NCI-H2171 treated with DMSO at 0.1 percent for 48 hours (cell line): ENCODE measurements around the gene KCNH1.

Experiments
- DNase-seq: peaks from one replicate; lab custom pipeline; 2025; lab: John Stamatoyannopoulos, UW

The KCNH1 gene

DNA sequence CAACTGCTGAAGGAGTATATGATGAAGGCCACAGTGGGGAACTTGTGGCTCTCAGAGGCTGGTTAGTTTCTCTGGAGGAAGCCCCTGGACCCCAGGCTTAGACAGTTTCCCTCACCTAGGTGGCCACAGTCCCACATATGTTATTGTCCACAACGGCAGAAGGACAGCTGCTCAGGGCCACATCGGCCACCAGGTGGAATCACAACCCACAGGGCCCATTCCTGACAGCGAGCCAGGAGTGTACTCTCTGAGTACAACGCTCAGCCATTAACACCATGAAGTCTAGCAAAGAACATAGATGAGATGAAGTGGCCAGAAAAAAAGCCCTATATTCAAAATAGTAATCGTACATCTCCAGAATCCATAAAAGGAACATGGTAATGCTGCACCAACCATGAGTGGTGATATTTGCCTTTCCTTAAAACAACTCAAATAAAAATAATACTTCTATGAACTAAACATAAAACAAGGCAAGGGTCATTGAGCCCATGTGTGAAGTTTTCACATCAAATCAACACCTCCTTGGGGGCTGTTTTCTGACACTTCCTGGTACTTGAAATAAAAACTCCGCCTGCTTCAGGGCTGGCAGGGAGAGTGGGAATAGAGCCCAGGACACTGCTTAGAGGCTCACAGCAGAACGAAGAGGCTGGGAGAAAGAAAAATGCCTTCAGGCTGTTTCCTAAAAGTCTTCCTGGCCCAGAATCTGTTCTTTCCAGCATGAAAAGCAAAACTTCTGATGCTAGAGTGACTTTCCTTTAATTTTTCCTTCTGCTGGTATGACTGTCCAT, 421.9 kb downstream of the KCNH1 start:
- DNase-seq = no peak

DNA sequence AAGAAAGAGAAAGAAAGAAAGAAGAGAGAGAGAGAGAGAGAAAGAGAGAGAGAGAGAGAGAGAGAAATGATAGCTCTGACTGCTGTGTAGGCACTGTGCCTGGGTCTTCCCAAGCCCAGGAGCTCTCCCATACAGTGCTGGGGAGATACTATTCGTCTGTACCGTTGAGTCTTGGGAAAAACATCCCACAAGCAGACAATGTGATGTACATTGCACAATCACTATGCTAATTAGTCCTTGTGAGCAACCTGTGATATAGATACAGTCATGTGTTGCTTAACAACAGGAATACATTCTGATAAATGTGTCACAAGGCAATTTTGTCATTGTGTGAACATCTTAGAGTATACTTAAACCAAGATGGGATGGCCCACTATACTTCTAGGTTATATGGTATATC, 424.2 kb downstream of the KCNH1 start:
- no peak for DNase-seq

DNA sequence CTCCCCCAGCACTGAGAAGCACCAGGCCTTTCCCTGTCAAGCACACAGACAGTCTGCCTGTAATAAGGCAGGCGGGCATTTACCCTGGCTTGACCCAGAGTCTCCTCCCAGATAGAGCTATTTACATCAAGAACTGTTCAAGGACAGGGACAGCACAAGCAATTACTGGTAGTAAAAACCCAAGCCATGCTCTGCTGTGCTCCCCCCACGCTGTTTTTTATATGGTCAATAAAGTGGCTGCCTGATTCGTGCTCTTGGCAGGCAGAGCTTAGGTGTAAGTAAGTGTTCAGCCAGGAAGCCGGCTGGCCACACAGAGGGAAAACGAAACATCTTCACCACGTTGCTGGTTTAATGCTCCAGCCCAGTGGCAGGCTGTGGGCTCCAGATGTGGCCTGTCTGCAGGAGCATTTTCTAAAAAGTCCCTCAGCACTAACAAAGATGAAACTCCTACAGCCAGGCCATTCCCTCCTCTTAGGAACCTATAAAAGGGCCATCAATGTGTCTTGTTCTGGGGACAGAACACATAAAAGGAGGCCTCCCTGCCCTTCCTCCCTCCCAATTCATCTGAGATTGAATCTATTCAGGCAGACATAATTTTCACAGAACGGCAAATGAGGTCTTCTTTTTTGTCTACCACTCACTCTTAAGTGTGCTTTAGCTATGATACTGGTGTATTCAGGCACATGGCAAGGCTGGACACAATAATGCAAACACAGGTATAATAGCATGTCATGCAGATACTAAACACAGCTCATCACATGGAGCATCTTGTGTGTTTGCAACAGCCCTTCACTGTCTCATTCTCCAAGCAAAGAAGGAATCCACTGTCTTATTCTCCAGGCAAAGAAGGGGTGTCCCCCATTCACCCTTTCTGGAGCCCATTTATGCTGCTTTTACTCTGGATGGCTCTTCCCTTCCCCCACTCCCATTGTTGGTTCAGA, 426.4 kb downstream of the KCNH1 start:
- DNase-seq = no peak

DNA sequence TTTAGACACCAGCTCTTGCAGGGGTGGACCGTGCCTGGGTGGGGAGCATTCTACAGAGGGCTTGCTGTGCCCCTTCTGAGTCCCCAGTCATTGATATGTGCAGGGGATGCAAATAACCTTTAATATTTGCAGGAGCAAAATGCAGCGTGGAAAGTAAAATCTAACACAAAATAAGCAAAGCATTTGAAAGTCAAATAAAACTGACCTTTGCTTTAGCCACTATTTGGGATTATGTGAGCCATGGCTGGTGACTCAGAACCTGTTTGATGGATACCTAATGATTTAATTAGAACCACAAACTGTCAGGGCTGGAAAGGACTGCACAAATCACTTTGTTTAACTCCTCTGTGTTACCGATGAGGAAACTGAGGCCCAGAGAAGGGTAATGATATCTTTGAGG, 427.7 kb downstream of the KCNH1 start:
- no peak for DNase-seq

DNA sequence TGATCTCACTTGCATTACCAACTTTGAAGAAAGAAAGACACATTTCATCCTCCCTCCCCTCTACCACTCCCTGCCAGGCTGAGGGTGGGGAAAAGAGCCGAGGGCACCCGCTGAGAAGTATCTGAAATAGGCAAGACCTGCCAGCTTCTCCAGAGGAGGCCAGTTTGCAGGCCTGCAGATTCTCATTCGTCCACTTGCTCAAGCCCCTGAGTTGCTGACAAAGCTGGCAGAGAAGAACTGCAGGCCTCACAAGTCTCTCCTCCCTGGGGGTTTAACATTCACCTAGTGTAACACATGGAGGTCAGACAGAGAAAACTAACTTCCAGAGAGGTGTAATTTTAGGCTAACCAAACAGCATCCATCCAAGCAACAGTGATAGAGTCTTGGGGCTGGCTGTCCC, 428.9 kb downstream of the KCNH1 start:
- DNase-seq = no peak

DNA sequence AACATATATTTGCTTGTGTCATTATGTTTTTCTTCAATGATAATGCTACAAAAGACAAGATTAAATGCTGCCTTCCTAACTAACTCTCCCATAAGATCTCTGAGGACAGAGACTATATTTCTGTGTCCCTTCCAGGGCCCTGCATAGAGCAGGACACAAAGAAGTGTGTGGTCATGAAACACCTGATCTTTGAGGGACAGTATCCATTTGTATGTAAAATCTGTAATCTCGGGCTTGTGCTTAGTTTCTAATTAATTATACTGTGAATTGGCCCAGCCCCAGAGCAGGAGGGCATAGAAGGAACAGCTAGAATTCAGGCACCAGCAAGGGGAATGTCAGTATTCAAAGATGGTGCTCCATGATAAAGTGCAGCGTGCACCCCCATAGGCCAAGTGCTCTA, 430.4 kb downstream of the KCNH1 start:
- no peak for DNase-seq

DNA sequence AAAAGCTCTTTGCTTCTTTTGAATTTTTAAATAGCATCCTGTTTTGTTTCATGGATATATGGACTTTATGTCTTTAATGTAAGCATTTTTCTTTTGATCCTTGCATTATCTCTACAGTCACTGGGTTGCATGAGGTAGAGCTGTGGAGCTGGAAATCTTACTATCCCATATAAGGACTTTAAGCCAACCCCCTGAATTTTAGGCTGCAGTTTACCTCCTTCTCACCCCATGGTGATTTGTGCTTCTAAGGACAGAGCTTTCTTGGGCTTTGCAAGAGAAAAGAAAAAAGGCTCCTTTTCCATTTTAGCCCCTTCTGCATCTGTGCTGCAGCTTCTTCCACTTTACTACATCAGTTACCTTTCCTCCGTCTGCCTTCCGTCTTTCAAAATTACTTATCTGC, 431.4 kb downstream of the KCNH1 start:
- no peak for DNase-seq

DNA sequence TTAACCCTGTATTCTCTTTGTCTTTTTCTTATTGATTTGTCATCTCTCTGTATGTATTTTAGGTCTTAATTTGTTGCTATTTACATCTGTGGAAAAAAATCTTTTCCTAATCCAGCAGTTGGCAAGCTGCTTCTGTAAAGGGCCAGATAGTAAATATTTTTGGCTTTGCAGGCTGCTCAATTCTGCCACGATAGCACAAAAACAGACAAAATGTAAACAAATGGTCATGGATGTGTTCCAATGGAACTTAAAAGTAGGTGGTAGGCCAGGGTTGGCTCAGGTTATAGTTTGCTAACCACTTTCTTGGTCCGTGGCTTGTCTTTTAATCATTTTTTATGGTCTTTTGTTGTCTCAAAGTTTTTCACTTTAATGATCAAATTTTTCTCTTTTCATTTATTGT, 433.4 kb downstream of the KCNH1 start:
- DNase-seq = no peak

DNA sequence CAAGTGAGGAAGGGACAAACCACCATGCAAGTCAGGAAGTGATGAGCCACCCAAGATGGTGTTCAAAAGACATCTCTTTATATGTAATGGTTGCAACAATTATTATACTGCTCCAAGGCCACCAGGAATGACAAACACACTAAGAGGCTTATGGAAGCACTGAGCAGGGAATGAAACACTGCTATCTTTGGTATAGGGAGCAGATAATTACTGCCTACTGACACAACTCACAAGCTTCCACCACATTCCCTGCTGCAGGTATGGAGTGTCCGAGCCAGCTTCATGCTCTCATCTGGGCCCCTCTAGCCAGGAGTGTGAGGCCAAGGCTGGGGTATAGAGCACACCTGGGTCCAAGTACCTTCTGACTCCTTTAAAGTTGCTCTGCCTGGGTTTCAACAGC, 433.9 kb downstream of the KCNH1 start:
- DNase-seq = no peak

DNA sequence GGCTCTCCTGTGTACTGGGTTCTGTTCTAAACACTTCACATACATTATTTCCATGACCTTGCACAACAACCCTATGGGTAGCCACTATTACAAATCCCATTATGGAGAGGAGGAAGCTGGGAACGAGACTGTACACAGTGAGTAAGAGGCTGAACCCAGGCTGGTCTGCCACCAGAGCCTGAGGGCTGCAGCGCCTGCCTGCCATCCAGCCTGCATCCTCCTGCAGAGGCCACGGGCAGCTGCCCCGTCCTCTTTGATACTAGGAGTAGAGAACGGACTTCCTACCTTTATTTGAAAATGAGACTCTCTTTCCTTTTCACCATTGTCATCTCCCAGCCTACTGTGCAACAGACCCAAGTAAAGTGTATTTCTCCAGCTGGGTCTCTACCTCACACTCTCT, 435.3 kb downstream of the KCNH1 start:
- DNase-seq = no peak

DNA sequence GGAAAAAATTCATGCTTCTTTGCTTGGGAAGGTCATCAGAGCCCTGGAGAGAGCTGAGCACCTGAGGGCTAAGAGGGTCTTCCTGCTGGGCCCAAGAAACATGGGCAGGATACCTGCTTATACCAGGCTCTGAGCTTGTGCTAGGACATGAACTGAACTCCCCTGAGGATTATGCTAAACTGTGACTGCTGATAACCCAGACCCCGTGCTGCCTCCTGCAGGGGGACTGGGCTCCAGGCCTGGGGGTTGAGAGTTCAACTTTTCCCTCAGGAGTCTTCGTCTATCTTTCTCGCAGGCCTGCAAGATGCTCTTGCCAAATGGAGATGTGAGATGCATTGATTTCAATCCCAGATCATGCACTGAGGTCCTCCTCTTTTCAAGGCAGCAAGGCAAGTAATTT, 436.8 kb downstream of the KCNH1 start:
- DNase-seq = no peak

DNA sequence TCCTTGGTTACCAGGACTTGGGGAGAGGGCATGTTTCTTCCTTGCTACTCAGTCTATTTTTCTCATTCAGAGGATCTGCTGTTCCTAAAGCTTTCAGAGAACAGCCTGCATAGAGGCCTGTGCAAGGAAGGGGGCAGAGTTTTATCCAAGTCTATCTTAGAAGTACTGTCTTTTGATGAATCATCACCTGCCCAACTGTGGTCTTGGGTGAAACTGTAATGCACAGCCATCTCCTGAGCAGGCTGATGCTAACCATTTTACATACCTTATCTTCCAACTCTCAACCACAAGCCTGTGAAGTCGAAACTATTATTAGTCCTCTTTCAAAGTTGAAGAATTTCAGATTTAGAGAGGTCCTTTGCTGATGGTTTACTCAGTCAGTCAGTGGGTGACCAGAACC, 437.2 kb downstream of the KCNH1 start:
- DNase-seq = no peak

DNA sequence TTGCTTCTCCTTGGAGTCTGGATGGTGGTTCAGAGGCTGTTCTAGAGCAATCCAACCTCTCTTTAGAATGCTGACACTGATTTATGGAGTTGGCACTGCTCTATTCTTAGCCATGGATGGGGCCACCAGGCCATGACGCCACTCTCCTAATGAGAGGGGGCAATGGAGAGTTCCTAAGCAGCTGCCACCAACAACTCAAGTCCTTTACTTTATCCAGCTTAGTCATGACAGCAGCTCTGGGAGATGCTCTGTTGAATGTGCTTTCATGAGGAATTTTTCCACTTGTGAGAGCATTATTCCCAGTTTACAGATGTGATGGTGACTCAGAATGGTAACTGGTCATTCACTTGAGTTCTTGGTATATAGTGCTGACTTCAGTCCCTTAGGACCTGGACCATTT, 438.9 kb downstream of the KCNH1 start:
- no peak for DNase-seq

DNA sequence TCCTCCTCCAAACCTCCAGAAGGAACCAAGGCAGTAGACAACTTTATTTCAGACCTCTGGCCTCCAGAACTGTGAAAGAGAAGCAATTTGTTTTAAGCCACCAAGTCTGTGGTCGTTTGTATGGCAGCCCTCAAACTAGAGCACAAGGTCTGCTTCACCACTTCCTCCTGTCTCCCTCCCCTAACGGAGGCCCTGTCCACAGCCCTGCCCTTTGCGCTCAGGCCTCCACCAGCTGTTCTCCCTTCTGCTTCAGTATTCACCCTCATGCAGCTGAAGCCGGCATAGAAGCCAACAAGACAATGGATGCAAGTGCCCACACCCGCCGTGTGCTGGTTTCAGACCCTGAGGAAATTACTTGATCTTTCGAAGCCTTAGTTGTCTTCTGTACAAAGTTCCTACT, 441.2 kb downstream of the KCNH1 start:
- no peak for DNase-seq

DNA sequence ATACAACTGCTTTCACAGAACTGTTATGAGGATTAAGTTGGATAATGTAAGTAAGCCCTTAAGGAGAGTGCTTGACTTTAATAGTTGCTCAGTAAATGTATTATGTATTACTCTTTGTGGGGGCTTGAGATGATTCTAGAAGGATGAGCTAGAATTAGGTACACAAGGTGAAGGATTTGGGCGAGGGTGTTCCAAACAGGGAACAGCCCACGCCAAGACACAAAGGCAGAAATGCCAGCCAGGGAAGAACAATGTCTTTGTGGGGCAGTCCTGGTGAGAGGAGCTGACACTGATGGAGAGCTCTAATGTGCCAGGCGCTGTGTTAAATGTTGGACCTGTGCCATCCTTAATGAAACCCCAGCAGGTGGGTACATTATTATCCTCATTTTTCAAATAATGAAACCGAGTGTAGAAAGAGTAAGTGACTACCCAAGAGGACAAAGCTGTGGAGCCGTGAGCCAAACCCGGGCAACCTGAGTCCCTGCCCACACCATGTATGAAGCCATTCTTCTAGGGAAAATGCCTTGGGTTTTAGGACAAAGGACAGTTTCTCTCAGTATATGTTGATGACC, 442.8 kb downstream of the KCNH1 start:
- DNase-seq = no peak

DNA sequence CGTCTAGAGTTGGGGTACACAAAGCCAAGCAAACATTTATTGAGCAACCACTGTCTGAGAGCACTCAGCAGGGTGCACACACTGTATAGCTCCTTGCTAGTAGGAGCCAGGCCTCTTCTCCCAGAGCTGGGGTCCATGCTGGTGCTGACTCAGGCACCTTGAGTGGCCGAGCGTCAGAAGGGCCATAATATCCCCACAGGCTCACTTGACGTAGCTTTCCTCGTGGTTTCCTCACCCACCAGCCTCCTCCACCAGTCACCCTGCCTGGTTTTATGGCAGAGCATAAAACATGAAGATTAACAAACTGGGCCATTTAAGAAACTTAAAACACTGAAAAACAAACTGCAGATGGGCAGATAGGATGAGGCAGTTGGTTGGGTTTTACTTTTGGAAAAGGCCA, 443.7 kb downstream of the KCNH1 start:
- no peak for DNase-seq

DNA sequence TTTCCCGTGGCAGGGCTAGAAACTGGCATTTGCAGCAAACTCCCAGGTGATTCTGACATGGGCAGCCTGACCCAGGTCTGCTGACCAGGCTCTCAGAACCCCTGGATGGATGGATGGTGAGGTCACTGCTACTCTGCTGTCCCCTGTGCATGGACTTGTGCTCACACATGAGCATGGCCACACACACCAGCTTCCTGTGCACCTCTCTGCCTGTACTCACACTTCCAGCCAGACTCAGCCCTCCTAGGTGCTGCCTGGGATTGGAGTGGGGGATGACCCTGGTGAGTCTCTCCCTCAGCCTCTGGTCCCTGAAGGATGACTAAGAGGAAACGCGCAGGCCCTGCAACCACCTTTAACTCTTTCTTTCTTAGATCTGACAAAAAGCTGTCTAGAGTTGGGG, 444.1 kb downstream of the KCNH1 start:
- no peak for DNase-seq

DNA sequence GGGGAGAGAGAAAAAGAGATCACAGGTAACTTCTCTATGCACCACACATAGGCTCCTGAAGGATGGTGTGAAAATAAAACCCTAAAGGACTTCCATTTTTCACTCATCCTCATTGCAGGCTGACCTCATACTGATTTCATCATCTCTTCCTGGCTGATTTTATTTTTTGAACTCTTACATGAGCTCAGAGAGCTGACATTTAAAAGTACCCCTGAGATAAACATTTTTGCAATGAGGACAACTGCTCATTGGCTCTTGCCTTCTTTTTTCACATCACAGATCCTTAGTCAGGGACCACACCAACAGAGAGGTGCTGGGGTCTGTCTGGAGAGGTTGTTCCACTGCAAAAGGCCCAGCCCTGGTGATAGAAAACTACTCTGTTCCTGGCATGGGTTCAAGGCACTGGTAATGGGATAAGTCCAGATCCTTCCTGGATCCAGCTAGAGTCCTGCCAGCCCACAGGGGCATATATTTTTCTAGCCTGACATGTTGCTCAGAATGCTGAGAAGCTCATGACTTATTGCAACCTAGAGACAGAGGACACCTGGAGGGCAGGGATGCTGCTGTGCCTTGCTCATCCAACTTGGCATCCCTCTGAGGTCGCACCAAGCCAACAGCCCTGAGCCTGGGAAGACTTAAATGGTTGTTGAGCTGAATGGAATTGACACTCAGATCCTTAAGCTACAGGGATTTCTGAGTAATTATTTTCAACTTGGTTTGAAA, 445.3 kb downstream of the KCNH1 start:
- no peak for DNase-seq

DNA sequence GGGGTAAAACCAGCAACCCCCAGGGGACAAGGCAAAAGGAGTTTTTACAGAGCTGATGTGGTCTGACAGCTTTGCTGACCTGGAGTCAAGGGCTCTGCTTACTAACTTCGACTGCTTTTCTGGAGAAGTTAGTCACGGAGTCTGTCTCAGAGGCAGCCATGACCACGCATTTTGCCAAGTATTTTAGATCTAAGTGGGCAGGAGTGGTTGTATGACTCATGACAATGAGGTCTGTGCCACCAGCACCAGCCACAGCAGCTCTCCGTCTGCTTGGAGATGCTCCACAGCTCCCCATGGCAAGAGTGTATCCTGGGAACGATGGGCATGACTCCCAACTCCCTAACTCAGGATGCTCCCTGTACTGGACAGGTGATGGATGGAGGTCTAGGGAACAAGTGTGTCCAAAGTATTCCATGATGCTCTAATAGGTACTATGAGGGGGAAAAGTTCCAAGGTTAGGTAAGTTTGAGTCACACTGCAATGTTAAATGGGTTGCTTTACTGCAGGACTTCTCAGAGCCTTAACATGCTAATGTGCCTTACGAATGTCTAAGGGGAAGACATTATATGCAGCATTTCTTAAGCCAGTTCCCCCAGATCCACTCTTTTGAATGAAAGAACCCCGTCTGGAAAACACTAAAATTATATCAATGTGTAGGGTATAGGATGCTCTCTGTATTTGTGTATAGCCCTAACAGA, 446.2 kb downstream of the KCNH1 start:
- no peak for DNase-seq

DNA sequence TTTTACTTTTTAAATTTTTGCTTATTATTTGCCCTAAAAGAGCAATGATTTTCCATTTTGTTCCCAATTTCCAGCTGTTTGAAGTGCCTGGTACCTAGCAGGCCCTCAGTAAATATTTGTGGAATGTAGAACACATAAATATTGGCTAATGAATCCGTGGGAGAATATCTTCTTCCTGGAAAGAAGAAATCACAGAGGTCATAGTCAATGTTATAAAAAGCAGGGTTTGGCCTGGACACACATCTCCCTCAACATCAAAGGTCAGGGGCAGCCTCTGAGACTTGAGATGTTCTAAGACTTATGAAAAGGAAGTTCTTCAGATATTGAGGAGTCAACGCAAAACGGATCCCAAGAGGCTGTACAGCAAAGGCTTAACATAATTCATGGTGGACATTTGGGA, 447.1 kb downstream of the KCNH1 start:
- no peak for DNase-seq

DNA sequence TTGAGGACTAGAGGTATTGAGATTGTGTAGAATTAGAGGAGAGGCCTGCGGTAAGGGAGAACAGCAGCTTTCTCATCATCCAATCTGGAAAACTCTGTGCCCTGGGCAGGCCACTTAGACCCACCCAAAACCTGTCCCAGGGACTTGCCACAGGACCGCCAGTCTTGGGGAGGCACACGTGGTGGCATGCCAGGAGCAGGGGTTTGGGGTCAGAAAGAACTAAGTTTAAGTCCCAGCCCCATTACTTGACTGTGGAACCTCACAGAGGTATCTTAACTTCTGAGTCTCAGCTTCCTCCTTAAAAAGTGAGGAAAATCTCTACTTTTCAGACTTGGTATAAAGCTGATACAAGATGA, 448.7 kb downstream of the KCNH1 start:
- DNase-seq = no peak
